Lower leg skin (tissue), 4 donors: ENCODE measurements around the gene RYR2. TPM values are rescaled to one million over a fixed set of nuclear protein-coding genes. Genes with fewer than 3 reads are reported as not detected.

Source experiments
- DNase-seq, 2 donors: peaks; one replicate each; pipeline ENCODE4 v3.0.0-alpha.2; 2019; ENCODE audit warnings: low spot score in 2 of 2
- H3K4me3 ChIP-seq: fragments of 200-600 bp; sonication (generic); 2 replicates; pipeline ENCODE4 v1.5.1; 2017; ENCODE audit warnings: mild to moderate bottlenecking, low read depth; ENCODE audit not compliant: poor library complexity, severe bottlenecking
- POLR2A ChIP-seq, 2 donors: fragments of 450-650 bp; IDR thresholded peaks; one replicate each; pipeline ENCODE4 v1.6.1; 2016 to 2017; ENCODE audit warnings: antibody characterized with exemption in 2 of 2, mild to moderate bottlenecking in 1 of 2, moderate library complexity in 1 of 2
- WGBS, 2 donors: methylation state at CpG; one replicate each; pipeline ENCODE4 v1.1.5; 2018; 5-methylcytosine and 5-hydroxymethylcytosine counted together
- intact Hi-C: fragments of 100-400 bp; cut with DNase I; formaldehyde crosslinking; loops from one replicate; pipeline ENCODE4 v1.15.0; 2023; ENCODE audit warnings: low total_unique reads
- total RNA-seq, 4 donors: library from RNA; depleted of rRNA; stranded (reverse); fragments of >200 nt; gene quantifications; one replicate each; pipeline ENCODE4 v1.1.0, GENCODE V29; 2016
- TF ChIP-seq, protein P1 (sequence below), 3 donors: fragments of 450-650 bp; IDR thresholded peaks; one replicate each; pipeline ENCODE4 v1.5.1; 2016; ENCODE audit warnings: antibody characterized with exemption in 3 of 3, mild to moderate bottlenecking in 3 of 3, moderate library complexity in 2 of 3

Gene RYR2
- total RNA-seq, 4 donors from 2014 or later, result 0.19 to 0.97 (median 0.66) TPM

GRCh38 chr1:237000191-237000590 lies 41.8 kb upstream of the RYR2 start:
- TF ChIP-seq, protein P1, sequence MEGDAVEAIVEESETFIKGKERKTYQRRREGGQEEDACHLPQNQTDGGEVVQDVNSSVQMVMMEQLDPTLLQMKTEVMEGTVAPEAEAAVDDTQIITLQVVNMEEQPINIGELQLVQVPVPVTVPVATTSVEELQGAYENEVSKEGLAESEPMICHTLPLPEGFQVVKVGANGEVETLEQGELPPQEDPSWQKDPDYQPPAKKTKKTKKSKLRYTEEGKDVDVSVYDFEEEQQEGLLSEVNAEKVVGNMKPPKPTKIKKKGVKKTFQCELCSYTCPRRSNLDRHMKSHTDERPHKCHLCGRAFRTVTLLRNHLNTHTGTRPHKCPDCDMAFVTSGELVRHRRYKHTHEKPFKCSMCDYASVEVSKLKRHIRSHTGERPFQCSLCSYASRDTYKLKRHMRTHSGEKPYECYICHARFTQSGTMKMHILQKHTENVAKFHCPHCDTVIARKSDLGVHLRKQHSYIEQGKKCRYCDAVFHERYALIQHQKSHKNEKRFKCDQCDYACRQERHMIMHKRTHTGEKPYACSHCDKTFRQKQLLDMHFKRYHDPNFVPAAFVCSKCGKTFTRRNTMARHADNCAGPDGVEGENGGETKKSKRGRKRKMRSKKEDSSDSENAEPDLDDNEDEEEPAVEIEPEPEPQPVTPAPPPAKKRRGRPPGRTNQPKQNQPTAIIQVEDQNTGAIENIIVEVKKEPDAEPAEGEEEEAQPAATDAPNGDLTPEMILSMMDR (IDR thresholded peaks at IDR 0.05), result no peak
- WGBS, 2 donors, result 93 to 96% methylated on average over 4 of the region's 4 CpGs
- DNase-seq, result no peak
- intact Hi-C loops, result no loop called here
- no peak overlapping the region for H3K4me3 ChIP-seq

DNA sequence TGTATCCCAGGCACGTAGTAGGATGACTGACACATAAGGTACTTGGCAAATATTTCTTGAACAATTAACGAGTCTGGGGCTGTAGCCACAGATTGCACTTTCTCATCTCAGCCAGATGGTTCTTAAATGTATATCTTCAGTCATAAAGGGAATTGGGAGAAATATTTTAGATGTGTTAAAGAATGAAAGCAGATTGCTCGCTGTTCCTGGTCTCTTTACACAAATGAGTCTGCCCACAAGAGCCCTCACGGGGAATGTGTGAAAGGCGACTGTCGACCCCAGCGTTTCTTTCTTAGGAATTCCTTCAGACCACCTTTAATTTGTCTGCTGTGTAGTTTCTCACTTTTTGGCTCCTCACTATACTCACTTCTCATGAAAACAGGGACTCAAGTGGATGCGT lies 38.5 kb upstream of the RYR2 start:
- WGBS, 2 donors, result 79 to 81% methylated on average over 8 of the region's 8 CpGs
- DNase-seq, result no peak
- no peak overlapping the region for H3K4me3 ChIP-seq
- TF ChIP-seq, protein P1 (IDR thresholded peaks at IDR 0.05), result no peak
- TF ChIP-seq POLR2A (IDR thresholded peaks at IDR 0.05), result no peak
- intact Hi-C loops, result no loop called here

- WGBS, 2 donors, result 91% methylated on average over 18 of the region's 18 CpGs
- TF ChIP-seq POLR2A (IDR thresholded peaks at IDR 0.05), result no peak
- TF ChIP-seq, protein P1 (IDR thresholded peaks at IDR 0.05), result no peak
- intact Hi-C loops, result no loop called here
- H3K4me3 ChIP-seq, result no peak within 1 kb of the TSS
- no peak for DNase-seq
Observed at GRCh38 chr1:237004116-237004515, 37.9 kb upstream of the RYR2 start, which contains the start of gene MT1HL1. MT1HL1 (minus strand) TSS chr1:237004441; CDS start chr1:237004372, 69 bp downstream.

GRCh38 chr1:237005674-237006073 lies 36.3 kb upstream of the RYR2 start:
- H3K4me3 ChIP-seq, result no peak overlapping the region
- intact Hi-C loops, result no loop called here
- DNase-seq, result no peak
- 51 to 58% methylated on average over 4 of the region's 4 CpGs for WGBS, 2 donors
- TF ChIP-seq, protein P1 (IDR thresholded peaks at IDR 0.05), result no peak
- TF ChIP-seq POLR2A (IDR thresholded peaks at IDR 0.05), result no peak

DNA sequence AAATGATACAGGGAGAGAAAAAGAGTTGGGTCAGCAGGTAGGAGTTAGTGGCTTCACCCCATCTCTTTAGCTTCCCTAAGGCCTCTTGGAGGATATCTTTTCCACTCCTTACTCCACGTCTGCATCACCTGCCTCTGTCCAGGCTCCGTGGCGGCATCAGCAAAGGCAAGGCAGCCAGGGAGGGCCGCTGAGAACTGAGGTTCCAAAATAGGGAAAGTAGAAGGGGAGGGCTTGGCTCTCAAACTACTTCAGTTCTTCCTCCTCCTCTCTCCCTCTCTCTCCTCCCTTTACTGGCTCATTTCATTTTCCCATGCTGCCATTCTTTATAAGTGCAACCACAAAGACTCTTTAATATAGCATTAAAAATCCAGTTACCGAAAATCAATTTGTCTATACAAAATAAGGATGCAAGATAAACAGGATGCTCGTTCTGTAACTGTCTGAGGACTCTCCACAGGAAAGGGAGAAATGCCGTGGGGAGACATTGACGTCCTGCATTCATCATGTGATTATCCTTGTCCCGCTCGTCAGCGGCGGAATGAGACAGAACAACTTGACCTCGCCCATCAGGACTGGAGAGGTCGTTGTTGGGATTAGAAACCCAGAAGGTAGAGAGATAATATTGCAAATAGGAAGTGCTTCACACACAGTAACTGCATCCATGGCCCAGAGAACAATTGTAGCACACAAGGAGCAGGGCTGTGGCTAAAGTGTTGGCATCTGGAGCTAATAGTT lies 34.7 kb upstream of the RYR2 start:
- intact Hi-C loops, result no loop called here
- no peak overlapping the region for H3K4me3 ChIP-seq
- TF ChIP-seq, protein P1 (IDR thresholded peaks at IDR 0.05), result no peak
- no peak for TF ChIP-seq POLR2A (IDR thresholded peaks at IDR 0.05)
- 76 to 77% methylated on average over 14 of the region's 14 CpGs for WGBS, 2 donors
- no peak for DNase-seq

- whole genome bisulfite sequencing, 2 donors, result 88 to 92% methylated on average over 4 of the region's 4 CpGs
- no peak overlapping the region for H3K4me3 ChIP-seq
- no peak for DNase-seq
- intact Hi-C loops, result no loop called here
- TF ChIP-seq, protein P1 (IDR thresholded peaks at IDR 0.05), result no peak
- no peak for TF ChIP-seq POLR2A (IDR thresholded peaks at IDR 0.05)
Observed at GRCh38 chr1:237009611-237010010, 32.4 kb upstream of the RYR2 start.
